Stimulated activated CD4-positive, alpha-beta T cell treated with anti-CD3 and anti-CD28 coated beads, Interleukin-12 subunit alpha, Interleukin-12 subunit beta, amount 100 ng/mL, for 48 hours (primary cell): ENCODE data around the gene CPN2.
A peak's percentile ranks its signal among the peaks of the same experiment; 100 is the strongest.

Experiments used
- DNase-seq, 3 donors: peaks; one replicate each; pipeline ENCODE4 v3.0.0-alpha.2; 2020; ENCODE audit warnings: low read depth in 2 of 3, low spot score in 1 of 3

The CPN2 gene

GRCh38 chr3:194355379-194355778 lies 4.3 kb upstream of the CPN2 start:
- DNase-seq, result no peak

GRCh38 chr3:194354315-194354714 lies 3.2 kb upstream of the CPN2 start:
- DNase-seq, result no peak

GRCh38 chr3:194352667-194353246 lies 1.6 kb upstream of the CPN2 start:
- no peak for DNase-seq

- DNase-seq, result no peak
Observed at GRCh38 chr3:194351952-194352536, 916 bp upstream of the CPN2 start.

GRCh38 chr3:194350726-194351071 lies 429 bp downstream of the CPN2 start:
- no peak for DNase-seq

GRCh38 chr3:194348354-194348753 lies 2.8 kb downstream of the CPN2 start:
- DNase-seq, result no peak

- DNase-seq, result no peak
Observed at GRCh38 chr3:194346621-194347020, 4.5 kb downstream of the CPN2 start.

GRCh38 chr3:194346035-194346434 lies 5.1 kb downstream of the CPN2 start:
- DNase-seq, result no peak

GRCh38 chr3:194344012-194344411 lies 7.1 kb downstream of the CPN2 start:
- peak; percentile 37 to 82 (median 60) for DNase-seq

- no peak for DNase-seq
Observed at GRCh38 chr3:194343561-194343893, 7.6 kb downstream of the CPN2 start.

GRCh38 chr3:194342861-194343560 lies 8.1 kb downstream of the CPN2 start:
- DNase-seq, result no peak

GRCh38 chr3:194340757-194341400 lies 10.2 kb downstream of the CPN2 start:
- DNase-seq, result no peak

GRCh38 chr3:194339840-194340239 lies 11.3 kb downstream of the CPN2 start:
- no peak for DNase-seq

- no peak for DNase-seq
Observed at GRCh38 chr3:194339356-194339755, 11.8 kb downstream of the CPN2 start.

- DNase-seq, result no peak
Observed at GRCh38 chr3:194337965-194338753, 13.0 kb downstream of the CPN2 start.

- no peak for DNase-seq
Observed at GRCh38 chr3:194336601-194337355, 14.3 kb downstream of the CPN2 start.

- DNase-seq, result no peak
Observed at GRCh38 chr3:194333981-194334320, 17.2 kb downstream of the CPN2 start.

- peak; percentile 83 to 93 (median 83) for DNase-seq
Observed at GRCh38 chr3:194333212-194333980, 17.7 kb downstream of the CPN2 start.

GRCh38 chr3:194332858-194333211 lies 18.3 kb downstream of the CPN2 start:
- DNase-seq, result no peak

- DNase-seq, result no peak
Observed at GRCh38 chr3:194330579-194330978, 20.5 kb downstream of the CPN2 start.
